Activated T-helper 1 cell treated with anti-CD3 and anti-CD28 coated beads, Interleukin-2, amount 50 U/mL, for 16 hours (primary cell): ENCODE results near the gene MLEC.

Source experiments
- DNase-seq, 2 donors: peaks; one replicate each; pipeline ENCODE4 v3.0.0-alpha.2; 2020; ENCODE audit warnings: low read depth in 1 of 2, low spot score in 1 of 2

The MLEC gene

DNA sequence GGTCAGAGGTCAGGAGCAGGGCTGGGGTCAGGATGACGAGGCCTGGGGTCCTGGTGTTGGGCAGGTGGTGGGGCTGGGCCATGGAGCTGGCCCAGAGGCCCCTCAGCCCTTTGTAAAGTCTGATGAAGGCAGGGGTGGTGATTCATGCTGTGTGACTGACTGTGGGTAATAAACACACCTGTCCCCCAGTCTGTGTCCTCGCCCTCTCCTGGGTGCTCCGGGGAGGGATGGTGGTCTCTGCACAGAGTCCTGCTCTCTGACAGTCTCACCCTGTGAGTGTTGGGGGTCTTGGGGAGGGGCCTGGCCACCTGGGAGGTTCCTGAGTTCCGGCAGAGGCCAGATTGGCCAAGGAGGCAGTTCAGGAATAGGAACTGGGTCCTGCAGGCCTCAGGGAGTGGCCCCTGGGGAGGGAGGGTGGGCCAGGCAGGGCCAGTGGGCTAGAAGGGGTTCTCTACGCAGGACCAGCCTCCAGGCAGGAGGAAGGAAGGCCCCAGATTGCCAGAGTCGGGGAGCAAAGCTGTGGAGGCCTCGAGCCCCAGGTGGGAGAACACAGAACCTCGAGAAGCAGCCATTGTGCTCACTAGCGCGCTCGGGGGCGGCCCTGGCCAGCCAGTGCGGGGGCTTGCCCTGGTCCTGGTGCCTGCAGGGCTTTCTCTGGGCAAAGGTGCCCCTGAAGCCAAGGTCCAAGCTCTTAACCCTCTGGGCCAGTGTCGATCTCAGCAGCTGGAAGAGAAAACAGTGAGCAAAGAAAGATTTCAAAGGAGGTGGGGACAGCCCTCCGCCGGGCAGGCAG, 53.1 kb downstream of the MLEC start:
- DNase-seq = no peak

GRCh38 chr12:120740871-120741270, 53.9 kb downstream of the MLEC start:
- DNase-seq = no peak

GRCh38 chr12:120741476-120742421, 54.8 kb downstream of the MLEC start:
- no peak for DNase-seq

GRCh38 chr12:120744922-120745493, 58.1 kb downstream of the MLEC start:
- DNase-seq = no peak

GRCh38 chr12:120748242-120748641, 61.3 kb downstream of the MLEC start:
- DNase-seq = no peak

DNA sequence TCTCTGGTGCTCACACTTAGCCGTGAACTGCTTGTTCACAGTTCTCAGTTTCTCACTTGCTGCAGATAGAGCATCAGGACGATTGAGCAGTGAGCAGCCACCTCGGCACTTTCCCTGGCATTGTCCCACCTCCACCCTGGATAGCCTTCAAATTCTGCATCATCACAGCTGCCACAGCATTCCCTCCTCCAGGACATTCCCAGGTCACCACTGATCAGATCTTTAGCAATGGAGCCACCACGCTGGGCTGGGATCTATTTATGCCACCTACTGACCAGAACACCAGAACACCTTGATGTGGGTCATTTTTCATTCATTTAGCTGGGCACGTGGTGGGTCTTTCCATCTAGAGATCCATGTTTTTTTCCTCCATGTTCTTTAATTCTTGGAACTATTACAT, 62.3 kb downstream of the MLEC start:
- DNase-seq = no peak

DNA sequence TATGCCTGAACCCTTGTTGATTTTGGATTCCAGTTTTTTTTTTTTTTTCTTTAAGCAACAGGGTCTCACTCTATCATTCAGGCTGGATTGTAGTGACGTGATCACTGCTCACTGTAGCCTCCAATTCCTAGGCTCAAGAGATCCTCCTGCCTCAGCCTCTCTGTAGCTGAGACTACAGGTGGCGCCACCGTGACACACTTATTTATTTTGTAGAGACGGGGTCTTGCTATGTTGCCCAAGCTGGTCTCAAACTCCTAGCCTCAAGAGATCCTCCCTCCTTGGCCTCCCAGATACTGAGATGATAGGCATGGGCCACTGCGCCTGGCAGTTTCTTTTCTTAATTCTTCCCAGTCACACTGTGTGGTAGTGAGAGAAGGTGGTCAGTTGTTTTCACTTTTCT, 63.9 kb downstream of the MLEC start:
- DNase-seq = no peak

GRCh38 chr12:120751389-120751788, 64.4 kb downstream of the MLEC start:
- no peak for DNase-seq
